HG03064 (cell line): Measurements from ENCODE around the gene CELSR3.

Experiments
- ATAC-seq: cut with Tn5 transposase; IDR thresholded peaks from one replicate; pipeline ENCODE4 v1.9.1; 2021; ENCODE audit warnings: low read depth; ENCODE audit not compliant: unreplicated experiment

Gene CELSR3

GRCh38 chr3:48662753-48663488 lies at the start of gene CELSR3:
TSS of gene CELSR3 (minus strand) at chr3:48662886. CDS start at chr3:48662634, 252 bp downstream.
- ATAC-seq = no peak

DNA sequence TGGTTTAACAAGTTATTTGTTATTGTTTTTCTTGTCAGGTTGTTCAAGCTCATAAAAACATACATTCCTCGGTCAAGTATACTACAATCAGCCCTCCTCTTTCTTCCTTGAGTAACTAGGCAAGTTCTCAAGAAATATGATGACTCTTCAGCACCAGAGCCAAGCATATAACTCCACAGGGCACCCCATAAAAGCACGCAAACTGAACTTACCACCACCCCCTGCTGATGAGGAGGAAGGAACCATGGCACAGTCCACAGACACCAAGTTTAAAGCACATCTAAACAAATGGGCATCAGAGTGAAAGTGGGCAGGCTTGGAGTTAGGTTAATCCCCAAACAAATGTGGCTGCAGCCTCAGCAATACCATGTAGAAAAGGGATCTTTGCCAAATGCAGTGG lies 49.0 kb upstream of the CELSR3 start:
- no peak for ATAC-seq

- ATAC-seq = no peak
These were observed 46.4 kb upstream of the CELSR3 start for GRCh38 chr3:48709051-48709461.

GRCh38 chr3:48708481-48708889 lies 45.8 kb upstream of the CELSR3 start:
- no peak for ATAC-seq

GRCh38 chr3:48707157-48707556 lies 44.5 kb upstream of the CELSR3 start:
- no peak for ATAC-seq

DNA sequence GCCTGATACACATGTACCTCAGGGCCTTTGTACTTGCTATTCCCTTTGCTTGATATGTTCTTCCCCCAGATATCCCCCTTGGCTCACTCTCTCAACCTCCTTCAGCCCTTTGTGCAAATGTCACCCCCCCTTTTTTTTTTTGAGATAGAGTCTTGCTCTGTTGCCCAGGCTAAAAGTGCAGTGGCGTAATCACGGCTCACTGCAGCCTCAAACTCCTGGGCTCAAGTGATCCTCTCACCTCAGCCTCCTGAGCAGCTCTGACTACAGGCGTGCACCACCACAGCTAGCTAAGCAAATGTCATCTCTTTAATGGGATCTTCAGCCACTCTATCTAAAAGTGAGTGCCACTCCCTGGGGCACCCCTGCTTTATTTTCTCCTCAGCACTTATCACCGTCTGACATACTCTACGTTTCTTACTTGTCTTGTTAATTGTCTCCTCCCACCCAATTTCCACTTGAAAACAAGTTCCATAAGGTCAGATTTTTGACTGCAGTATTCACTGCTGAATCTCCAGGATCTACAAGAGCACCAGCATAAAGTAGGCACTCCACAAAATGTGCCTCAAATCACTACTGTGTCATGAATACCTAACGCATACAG lies 39.7 kb upstream of the CELSR3 start:
- ATAC-seq = no peak

- ATAC-seq = no peak
These were observed 38.2 kb upstream of the CELSR3 start for GRCh38 chr3:48700731-48701405.

DNA sequence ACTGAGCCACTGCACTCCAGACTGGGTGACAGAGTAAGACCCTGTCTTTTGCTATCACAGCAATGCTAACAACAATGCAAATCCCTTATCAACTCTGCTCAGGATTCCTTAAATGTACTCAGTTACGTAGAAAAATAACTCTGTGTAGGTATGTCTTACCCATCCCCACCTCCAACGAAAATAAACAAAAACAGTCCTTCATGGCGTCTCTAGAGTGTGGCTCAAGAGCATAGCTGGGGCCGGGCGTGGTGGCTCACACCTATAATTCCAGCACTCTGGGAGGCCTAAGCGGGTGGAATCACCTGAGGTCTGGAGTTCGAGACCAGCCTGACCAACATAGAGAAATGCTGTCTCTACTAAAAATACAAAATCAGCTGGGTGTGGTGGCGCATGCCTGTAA lies 36.2 kb upstream of the CELSR3 start:
- no peak for ATAC-seq

GRCh38 chr3:48697952-48698351 lies 35.3 kb upstream of the CELSR3 start:
- no peak for ATAC-seq

GRCh38 chr3:48696601-48697000 lies 33.9 kb upstream of the CELSR3 start:
- ATAC-seq = no peak

- ATAC-seq = no peak
These were observed 33.5 kb upstream of the CELSR3 start for GRCh38 chr3:48696156-48696555.

- no peak for ATAC-seq
These were observed 32.7 kb upstream of the CELSR3 start for GRCh38 chr3:48695393-48695753.

- ATAC-seq = no peak
These were observed 32.1 kb upstream of the CELSR3 start for GRCh38 chr3:48694610-48695392.

GRCh38 chr3:48693826-48694225 lies 31.1 kb upstream of the CELSR3 start:
- ATAC-seq = no peak

DNA sequence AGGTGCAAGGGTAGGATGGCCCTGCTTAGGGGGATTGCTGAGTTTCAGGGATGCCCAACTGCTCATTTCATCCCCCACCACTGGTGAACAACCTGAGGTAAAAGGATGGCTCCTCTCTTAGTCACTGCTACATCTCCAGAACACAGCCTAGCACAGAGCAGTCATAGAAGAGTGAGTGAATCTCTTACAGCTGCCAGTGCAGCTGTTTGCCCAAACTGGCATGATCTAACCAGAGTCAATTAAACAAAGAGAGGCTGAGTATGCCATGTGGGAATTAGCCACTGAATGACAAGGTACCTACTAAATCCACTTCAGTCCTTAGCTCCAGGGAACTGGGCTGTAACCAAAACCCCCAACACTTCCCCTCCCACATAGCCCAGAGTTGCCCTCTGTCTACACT lies 29.9 kb upstream of the CELSR3 start:
- ATAC-seq = no peak

GRCh38 chr3:48690846-48691458 lies 28.3 kb upstream of the CELSR3 start:
- ATAC-seq = no peak

DNA sequence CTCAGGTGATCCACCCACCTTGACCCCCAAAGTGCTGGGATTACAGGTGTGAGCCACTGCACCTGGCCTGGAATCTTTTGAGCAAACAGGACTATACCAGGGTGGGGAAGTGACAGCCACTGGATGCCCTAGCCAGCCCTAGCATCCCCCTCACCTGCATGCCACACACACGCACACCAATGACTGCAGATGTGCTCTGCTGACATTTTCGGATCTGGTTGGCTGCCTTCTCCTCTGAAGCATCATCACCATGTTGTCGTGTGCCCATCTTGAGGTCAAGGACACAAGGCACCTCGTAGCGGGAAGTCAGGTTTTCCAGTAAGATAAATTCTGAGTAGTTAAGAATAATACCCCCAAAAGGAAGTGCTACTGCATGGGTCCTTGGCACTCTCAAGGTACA lies 26.7 kb upstream of the CELSR3 start:
- no peak for ATAC-seq

DNA sequence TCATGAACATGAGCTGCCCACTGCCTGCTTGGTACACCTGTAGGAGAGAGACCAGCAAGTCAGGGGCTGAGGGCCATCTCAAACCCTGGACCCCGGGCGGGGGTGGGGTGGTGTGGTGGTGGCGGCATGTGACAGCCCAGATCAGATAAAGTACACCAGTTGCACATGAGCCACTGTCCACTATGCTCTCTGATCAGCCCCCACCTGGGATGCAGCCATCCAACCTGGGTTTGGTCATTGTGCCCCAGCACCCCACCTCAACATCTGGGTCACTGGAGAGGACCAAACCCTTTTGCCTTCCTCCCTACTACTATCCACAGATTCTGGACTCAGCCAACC lies 26.0 kb upstream of the CELSR3 start:
- no peak for ATAC-seq

DNA sequence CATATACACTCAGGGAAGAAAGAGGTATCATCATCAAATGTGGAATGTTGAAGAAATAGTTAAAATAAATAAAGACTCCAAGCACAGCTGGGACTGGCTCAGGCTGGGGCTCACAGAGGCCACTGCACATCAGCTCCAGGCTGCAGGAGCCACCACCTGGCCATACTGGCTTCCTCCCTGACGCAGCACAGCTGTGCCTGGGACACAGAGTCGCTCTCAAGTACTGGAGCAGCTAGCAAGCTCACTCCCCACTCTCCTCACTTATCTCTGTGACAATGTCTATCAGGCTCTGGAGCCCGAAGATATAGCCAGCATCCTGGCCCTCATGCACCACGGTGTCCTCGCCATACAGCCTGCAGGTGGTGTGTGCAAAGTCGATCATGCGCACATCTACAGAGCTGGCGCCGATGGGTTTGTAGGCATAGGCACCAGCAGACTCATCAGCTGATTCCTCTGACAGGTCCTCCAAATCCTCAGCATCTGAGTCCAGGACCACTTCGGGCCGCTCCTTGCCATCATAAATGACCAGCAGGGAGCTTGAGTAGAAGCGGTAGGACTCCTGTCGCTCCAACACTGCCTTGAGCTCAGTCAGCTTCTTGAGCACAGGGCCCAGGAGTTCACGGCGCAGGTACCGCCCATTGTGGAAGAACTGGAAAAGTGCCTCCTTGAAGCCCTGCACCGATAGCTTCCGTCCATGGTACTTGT lies 25.5 kb upstream of the CELSR3 start:
- no peak for ATAC-seq

DNA sequence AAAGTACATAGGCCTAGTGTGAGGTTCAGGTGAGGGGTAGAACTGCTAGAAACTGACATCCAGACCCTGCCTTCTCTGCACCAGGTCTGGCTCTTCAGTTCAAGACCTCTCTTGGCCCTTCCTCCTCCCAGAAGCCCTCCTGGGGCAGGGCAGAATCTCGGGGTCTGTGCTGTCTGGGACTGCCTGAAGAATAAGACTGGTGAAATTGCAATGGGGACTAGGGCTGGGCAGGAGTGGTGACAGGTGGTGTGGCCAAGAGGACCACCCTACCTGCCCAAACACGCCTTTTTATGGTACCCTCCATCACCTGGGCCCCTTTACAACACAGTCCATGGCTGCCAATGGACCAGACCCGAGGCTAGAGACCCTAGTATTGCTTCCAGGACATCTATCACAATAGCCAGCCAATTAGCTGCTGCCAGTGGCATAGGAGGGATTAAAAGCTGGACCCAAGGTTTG lies 24.6 kb upstream of the CELSR3 start:
- ATAC-seq = no peak
